PC-9 (cell line): ENCODE measurements around the gene OPN1SW. TPM values are rescaled to one million over a fixed set of nuclear protein-coding genes. Genes with fewer than 3 reads are reported as not detected.

ENCODE experiments used
- BruUV-seq: library from RNA; stranded (reverse); fragments of 400-500 nt; replicated peaks from 2 replicates; lab custom pipeline; 2021; lab: Mats Ljungman, UMichigan
- CTCF ChIA-PET: fragments of 300-600 bp; sonication (Branson Sonifier 250); formaldehyde crosslinking; loops from one replicate; lab custom pipeline; 2022; ENCODE audit warnings: antibody characterized with exemption; lab: Charles Lee
- POLR2A ChIA-PET: fragments of 300-600 bp; sonication (Branson Sonifier 250); formaldehyde crosslinking; loops from one replicate; lab custom pipeline; 2022; ENCODE audit warnings: antibody characterized with exemption; ENCODE audit not compliant: unreplicated experiment; lab: Charles Lee
- DNase-seq, 2 experiments: peaks; one replicate each; pipeline versions ENCODE4 v3.0.0 to v3.0.0-alpha.2; 2015 to 2022; ENCODE audit warnings: mixed read lengths in 1 of 2
- H2AFZ ChIP-seq: fragments of 200-600 bp; sonication (generic); 2 replicates; pipeline ENCODE4 v1.8.1; 2017; ENCODE audit warnings: antibody characterized with exemption
- H3F3A ChIP-seq: fragments of 200-600 bp; sonication (generic); 2 replicates; pipeline ENCODE4 v1.8.1; 2017; ENCODE audit warnings: antibody characterized with exemption, mild to moderate bottlenecking, low read depth; ENCODE audit not compliant: insufficient read depth
- H3K27ac ChIP-seq: fragments of 200-600 bp; sonication (generic); 2 replicates; pipeline ENCODE4 v1.6.1; 2016; ENCODE audit warnings: mixed run types
- H3K27me3 ChIP-seq: fragments of 200-600 bp; sonication (generic); 2 replicates; pipeline ENCODE4 v1.6.1; 2016; ENCODE audit warnings: low read depth, mixed run types; ENCODE audit not compliant: insufficient read depth
- H3K36me3 ChIP-seq: fragments of 200-600 bp; sonication (generic); 2 replicates; pipeline ENCODE4 v1.6.1; 2016; ENCODE audit warnings: low read depth, mixed run types
- H3K4me1 ChIP-seq: fragments of 200-600 bp; sonication (generic); replicated peaks from 2 replicates; pipeline ENCODE4 v1.6.1; 2016; ENCODE audit warnings: mixed run types; ENCODE audit not compliant: insufficient read depth
- H3K4me2 ChIP-seq: fragments of 200-600 bp; sonication (generic); 2 replicates; pipeline ENCODE4 v1.6.1; 2017; ENCODE audit warnings: mixed run types
- H3K4me3 ChIP-seq: fragments of 200-600 bp; sonication (generic); 2 replicates; pipeline ENCODE4 v1.6.1; 2016; ENCODE audit warnings: mixed run types
- H3K79me2 ChIP-seq: fragments of 200-600 bp; sonication (generic); 2 replicates; pipeline ENCODE4 v1.6.1; 2017; ENCODE audit warnings: low read depth, mixed run types
- H3K9me2 ChIP-seq: fragments of 200-600 bp; sonication (generic); 2 replicates; pipeline ENCODE4 v1.8.1; 2017; ENCODE audit warnings: mild to moderate bottlenecking; ENCODE audit not compliant: insufficient read depth
- H3K9me3 ChIP-seq: fragments of 200-600 bp; sonication (generic); 2 replicates; pipeline ENCODE4 v1.8.1; 2016; ENCODE audit warnings: low read depth; ENCODE audit not compliant: insufficient read depth
- H4K20me1 ChIP-seq: fragments of 200-600 bp; sonication (generic); 2 replicates; pipeline ENCODE4 v1.8.1; 2017; ENCODE audit not compliant: insufficient read depth
- CTCF ChIP-seq: fragments of 200-600 bp; sonication (generic); conservative IDR thresholded peaks from 2 replicates; pipeline ENCODE4 v1.6.1; 2017; ENCODE audit warnings: mixed run types, antibody characterized with exemption, mild to moderate bottlenecking, moderate library complexity
- EZH2 ChIP-seq: fragments of 200-600 bp; sonication (generic); IDR thresholded peaks from 2 replicates; pipeline ENCODE4 v1.8.0; 2017; ENCODE audit warnings: antibody characterized with exemption, low read depth
- intact Hi-C: fragments of 100-400 bp; cut with micrococcal nuclease; formaldehyde crosslinking; loops from one replicate; pipeline ENCODE4 v1.10.0; 2022; ENCODE audit not compliant: unreplicated experiment
- total RNA-seq: library from RNA; stranded (reverse); gene quantifications from 2 replicates; pipeline ENCODE4 v1.2.3, GENCODE V29; 2021

Gene OPN1SW
- total RNA-seq, 1 experiment from 2014 or later: not detected

DNA sequence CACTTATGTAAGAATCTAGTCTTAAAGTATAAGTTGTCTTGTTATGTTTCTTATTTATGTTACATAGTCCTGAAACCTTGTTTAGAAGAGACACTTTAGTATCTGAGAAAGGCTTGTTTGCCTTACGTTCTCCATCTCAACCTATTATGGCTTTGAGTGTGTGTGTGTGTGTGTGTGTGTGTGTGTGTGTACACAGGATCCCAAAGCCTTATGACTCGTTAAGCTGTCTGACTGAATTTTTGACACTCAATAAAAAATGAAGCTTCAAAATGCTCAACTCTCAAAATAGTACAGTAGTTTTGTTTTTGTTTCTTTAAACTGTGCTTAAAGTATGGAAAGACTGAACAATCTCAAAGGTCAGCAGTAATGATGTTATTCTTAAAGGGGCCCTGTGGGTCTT lies 18.4 kb downstream of the OPN1SW start:
- no peak for TF ChIP-seq CTCF
- TF ChIP-seq EZH2: no peak
- no TSS peak for BruUV-seq
- intact Hi-C loops: loop anchor here (10.0 kb wide), 1 partner anchor 208 kb away; no protein-coding TSS in a partner anchor
- DNase-seq: no peak
- H3K36me3 ChIP-seq: peaks cover 40% of the 10 kb centered on the region
- H3K9me3 ChIP-seq: no peaks in the 10 kb centered on the region
- no peak overlapping the region for H3K27ac ChIP-seq
- H3K4me2 ChIP-seq: no peak overlapping the region
- peaks cover 25% of the 10 kb centered on the region; the same call in 1 of the 2 replicates for H4K20me1 ChIP-seq
- no peaks in the 10 kb centered on the region; the same call in 1 of the 2 replicates for H3K79me2 ChIP-seq
- H3K27me3 ChIP-seq: no peaks in the 10 kb centered on the region
- 0 out of 2 replicates have a peak, but pooled peaks cover 3% of the 10 kb centered on the region for H3F3A ChIP-seq
- no peaks in the 10 kb centered on the region for H3K9me2 ChIP-seq
- POLR2A ChIA-PET: interaction anchor here (0.7 kb wide), 1 partner anchor 1200 kb away, joined by 7 read pairs; no protein-coding TSS in a partner anchor
- CTCF ChIA-PET: no interaction called here
- H3K4me1 ChIP-seq: no peaks in the 10 kb centered on the region
- H2AFZ ChIP-seq: no peak overlapping the region
- H3K4me3 ChIP-seq: no peak overlapping the region

DNA sequence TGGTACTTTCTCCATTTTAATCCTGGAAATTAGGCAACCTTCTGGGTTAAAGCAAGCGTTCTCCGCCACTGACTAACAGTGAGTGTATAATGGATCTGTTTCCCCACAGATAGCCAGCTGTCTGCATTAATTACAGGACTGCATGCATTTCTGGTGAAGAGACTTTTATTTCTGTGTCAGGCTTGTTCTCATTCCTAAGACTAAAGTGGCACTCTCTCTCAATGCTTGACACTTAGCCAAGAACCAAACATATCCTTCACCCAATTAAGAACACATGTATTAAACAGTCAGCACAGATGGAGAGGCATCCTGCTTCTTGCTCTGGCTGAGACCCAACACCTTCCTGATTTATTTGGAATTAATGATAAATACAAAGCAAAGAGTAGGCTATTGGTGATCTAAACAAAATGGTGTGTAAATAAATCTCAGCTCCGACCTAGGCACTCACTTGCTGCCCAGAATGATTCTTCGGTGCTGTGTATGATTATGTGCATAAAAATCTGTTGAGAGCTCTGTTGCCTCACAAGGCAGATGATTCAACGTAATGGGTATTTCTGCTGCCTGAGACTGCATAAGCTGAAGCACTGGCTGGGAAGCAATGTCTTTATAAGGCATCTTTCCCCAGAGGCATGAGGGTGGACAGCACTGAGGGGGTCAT lies 19.6 kb downstream of the OPN1SW start:
- POLR2A ChIA-PET: interaction anchor here (0.6 kb wide), 1 partner anchor 15 kb away, joined by 3 read pairs; no protein-coding TSS in a partner anchor
- Histone ChIP-seq H3K27me3 (no peaks in the 10 kb centered on the region), H3K4me1 (no peaks in the 10 kb centered on the region)

More for the DNA sequence above, 19.6 kb downstream of the OPN1SW start:
- intact Hi-C loops: loop anchor here (10.0 kb wide), 1 partner anchor 209 kb away; no protein-coding TSS in a partner anchor
- Histone ChIP-seq H4K20me1 (peaks cover 33% of the 10 kb centered on the region; the same call in 1 of the 2 replicates), H3K4me2 (no peak overlapping the region), H3K9me2 (no peaks in the 10 kb centered on the region), H3K4me3 (no peak overlapping the region), H3K9me3 (no peaks in the 10 kb centered on the region), H3K36me3 (peaks cover 36% of the 10 kb centered on the region), H3K79me2 (no peaks in the 10 kb centered on the region; the same call in 1 of the 2 replicates), H3K27ac (no peak overlapping the region), H3F3A (0 out of 2 replicates have a peak, but pooled peaks cover 3% of the 10 kb centered on the region), H2AFZ (no peak overlapping the region)
- no peak for DNase-seq
- CTCF ChIA-PET: no interaction called here
- TF ChIP-seq EZH2: no peak
- TF ChIP-seq CTCF: no peak
- no TSS peak for BruUV-seq
